Esophagus squamous epithelium (tissue), 4 donors: ENCODE data around the gene LMTK2.

Experiments used
- CTCF ChIP-seq, 6 experiments: fragments of 450-650 bp in 4 of 6; fragments of 200-600 bp in 2 of 6; sonication (generic) in 2 of 6; IDR thresholded peaks; one replicate each; pipeline ENCODE4 v1.5.1; 2016 to 2019; ENCODE audit warnings: antibody characterized with exemption in 6 of 6, mild to moderate bottlenecking in 4 of 6, moderate library complexity in 4 of 6
- POLR2A ChIP-seq, 4 donors: fragments of 450-650 bp; IDR thresholded peaks; one replicate each; pipeline ENCODE4 v1.6.1; 2017; ENCODE audit warnings: antibody characterized with exemption in 4 of 4, mild to moderate bottlenecking in 4 of 4, moderate library complexity in 3 of 4

- TF ChIP-seq CTCF (IDR thresholded peaks at IDR 0.05) (no peak), POLR2A (IDR thresholded peaks at IDR 0.05) (no peak)
Measured at GRCh38 chr7:98209166-98209920, 102.7 kb downstream of the LMTK2 start.
